ENCODE data around the gene SIRPB2.
A peak's percentile ranks its signal among the peaks of the same experiment; 100 is the strongest.

Gene SIRPB2

GRCh38 chr20:1442304-1442703, 48.9 kb downstream of the SIRPB2 start:
- in situ Hi-C loops (cut with HindIII; ENCODE audit: low pct_unique_long_range_greater_than_20kb, low sequenced_read_pairs): no loop called here
- TF ChIP-seq JUND (IDR thresholded peaks at IDR 0.05; ENCODE audit: low read depth): no peak
- DNase-seq (ENCODE audit: low read depth in 1 of 2, low spot score in 1 of 2): no peak

DNA sequence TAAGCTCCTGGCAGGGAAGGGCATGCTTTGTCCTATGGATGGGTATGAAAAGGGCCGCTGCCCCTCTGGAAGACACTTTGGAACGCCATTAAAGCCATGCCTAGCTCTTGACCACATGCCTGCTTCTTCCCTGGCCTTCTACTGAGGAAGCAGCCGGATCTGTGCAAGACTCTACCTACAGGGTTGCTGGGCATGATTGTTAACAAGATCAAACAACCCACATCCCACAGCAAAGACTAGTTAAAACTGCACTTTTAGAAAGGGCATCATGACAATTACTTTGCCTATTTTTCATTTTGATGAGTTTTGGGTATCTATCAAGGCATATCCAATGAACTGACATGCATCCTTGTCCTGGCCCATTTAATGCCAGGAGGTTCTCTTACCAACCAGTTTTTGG, 50.1 kb downstream of the SIRPB2 start:
- DNase-seq (ENCODE audit: low read depth in 1 of 2, low spot score in 1 of 2): no peak
- in situ Hi-C loops (cut with HindIII; ENCODE audit: low pct_unique_long_range_greater_than_20kb, low sequenced_read_pairs): no loop called here
- TF ChIP-seq JUND (IDR thresholded peaks at IDR 0.05; ENCODE audit: low read depth): no peak

DNA sequence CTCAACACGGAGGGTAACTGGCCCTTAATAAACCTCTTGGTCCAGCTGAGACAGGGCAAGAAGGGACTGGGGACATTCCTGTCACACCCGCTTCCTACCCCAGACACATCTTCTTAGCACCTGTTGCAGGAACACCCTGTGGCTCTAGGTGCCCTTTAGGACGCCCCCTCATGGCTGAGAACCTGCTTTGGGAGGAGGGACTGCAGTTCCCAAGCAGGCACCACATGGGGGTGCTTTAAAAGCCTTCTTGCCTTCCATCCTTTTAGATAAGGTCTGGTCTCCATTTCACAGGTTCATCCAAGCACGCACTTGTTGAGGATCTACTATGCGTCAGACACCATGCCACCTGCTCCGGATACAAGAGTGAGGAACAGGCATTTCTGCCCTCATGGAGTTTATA, 51.2 kb downstream of the SIRPB2 start:
- DNase-seq (ENCODE audit: low read depth in 1 of 2, low spot score in 1 of 2): peak in 1 of 2 experiments; percentile 39
- in situ Hi-C loops (cut with HindIII; ENCODE audit: low pct_unique_long_range_greater_than_20kb, low sequenced_read_pairs): no loop called here
- TF ChIP-seq JUND (IDR thresholded peaks at IDR 0.05; ENCODE audit: low read depth): no peak

DNA sequence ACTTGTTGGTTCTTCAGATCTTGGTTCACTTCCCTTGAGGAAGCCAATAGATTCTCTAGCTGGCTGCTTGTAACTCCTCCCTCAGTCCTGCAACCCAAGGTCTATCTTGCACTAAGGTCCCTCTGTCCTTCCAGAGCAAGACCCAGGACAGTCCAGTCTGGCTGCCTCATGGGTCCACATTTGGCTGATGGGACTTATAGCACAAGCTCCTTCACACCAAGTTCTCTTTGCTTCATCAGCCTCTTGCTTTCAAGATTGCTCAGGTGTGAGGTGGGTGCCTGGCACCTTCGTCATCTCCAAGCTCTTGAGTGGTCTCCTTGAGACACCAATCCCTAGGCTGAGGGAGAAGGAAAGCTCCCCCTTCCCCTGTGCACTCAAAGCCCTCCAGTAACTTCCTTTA, 52.9 kb downstream of the SIRPB2 start:
- in situ Hi-C loops (cut with HindIII; ENCODE audit: low pct_unique_long_range_greater_than_20kb, low sequenced_read_pairs): no loop called here
- no peak for DNase-seq (ENCODE audit: low read depth in 1 of 2, low spot score in 1 of 2)
- TF ChIP-seq JUND (IDR thresholded peaks at IDR 0.05; ENCODE audit: low read depth): no peak

DNA sequence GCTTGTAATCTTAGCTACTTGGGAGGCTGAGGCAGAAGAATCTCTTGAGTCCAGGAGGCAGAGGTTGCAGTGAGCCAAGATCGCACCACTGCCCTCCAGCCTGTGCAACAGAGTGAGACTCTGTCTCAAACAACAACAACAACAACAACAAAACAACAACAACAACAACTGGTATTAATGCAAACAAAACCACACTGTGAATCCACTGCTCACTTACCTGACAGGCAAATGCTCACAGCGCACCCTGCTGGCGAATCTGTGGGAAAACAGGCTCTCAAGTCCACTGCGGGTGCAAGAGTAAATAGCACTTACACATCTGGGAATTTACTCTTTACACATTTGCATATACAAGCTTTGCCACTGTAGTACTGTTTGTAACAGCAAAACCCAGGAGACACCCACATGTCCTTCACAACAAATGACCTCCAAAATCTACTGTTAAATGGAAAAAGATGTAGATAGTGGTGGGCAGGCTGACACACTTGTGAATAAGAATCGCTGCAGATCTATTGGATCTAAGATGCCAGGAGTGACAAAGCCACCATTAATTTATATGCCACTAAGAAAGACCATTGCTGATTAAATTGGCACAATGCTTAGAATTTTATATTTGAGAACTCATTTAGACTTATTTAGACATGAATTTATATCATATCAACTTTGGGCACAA, 53.9 kb downstream of the SIRPB2 start:
- no peak for TF ChIP-seq JUND (IDR thresholded peaks at IDR 0.05; ENCODE audit: low read depth)
- peak; percentile 48 to 84 for DNase-seq (ENCODE audit: low read depth in 1 of 2, low spot score in 1 of 2)
- in situ Hi-C loops (cut with HindIII; ENCODE audit: low pct_unique_long_range_greater_than_20kb, low sequenced_read_pairs): no loop called here

DNA sequence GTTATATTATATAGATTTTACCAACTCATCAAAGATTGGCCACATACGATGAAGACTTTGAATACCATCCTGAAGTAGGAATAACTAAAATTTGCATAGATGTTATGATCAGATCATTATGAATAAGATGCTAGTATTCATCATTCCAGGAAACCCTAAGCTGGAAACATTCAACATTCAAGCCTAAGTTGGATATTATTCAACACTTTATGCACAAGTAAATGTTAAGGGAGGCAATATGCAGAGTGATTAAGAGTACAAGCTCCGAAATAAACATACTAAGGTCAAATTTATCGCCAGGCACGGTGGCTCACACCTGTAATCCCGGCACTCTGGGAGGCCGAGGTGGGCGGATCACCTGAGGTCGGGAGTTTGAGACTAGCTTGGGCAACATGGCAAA, 55.0 kb downstream of the SIRPB2 start:
- TF ChIP-seq JUND (IDR thresholded peaks at IDR 0.05; ENCODE audit: low read depth): no peak
- no peak for DNase-seq (ENCODE audit: low read depth in 1 of 2, low spot score in 1 of 2)
- in situ Hi-C loops (cut with HindIII; ENCODE audit: low pct_unique_long_range_greater_than_20kb, low sequenced_read_pairs): no loop called here

DNA sequence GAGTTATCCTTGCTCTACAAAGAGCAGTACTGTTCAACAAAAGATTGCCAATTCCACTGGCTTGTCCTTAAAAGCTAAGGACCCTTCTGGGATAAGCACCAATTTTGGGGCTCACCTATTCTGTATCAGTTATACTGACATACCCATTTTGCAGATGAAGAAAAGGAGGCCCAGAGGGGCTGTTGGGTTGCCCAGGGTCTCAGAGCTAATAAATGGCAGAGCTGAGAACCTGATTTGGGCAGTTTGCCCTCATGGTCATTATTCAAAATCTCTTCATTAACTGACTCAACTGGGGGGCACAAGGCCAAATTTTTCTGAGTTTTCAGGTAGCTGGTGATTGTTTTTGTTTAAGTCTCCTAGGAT, 55.9 kb downstream of the SIRPB2 start:
- no peak for DNase-seq (ENCODE audit: low read depth in 1 of 2, low spot score in 1 of 2)
- no peak for TF ChIP-seq JUND (IDR thresholded peaks at IDR 0.05; ENCODE audit: low read depth)
- in situ Hi-C loops (cut with HindIII; ENCODE audit: low pct_unique_long_range_greater_than_20kb, low sequenced_read_pairs): no loop called here

- TF ChIP-seq JUND (IDR thresholded peaks at IDR 0.05; ENCODE audit: low read depth): no peak
- in situ Hi-C loops (cut with HindIII; ENCODE audit: low pct_unique_long_range_greater_than_20kb, low sequenced_read_pairs): no loop called here
- peak in 1 of 2 experiments; percentile 64 for DNase-seq (ENCODE audit: low read depth in 1 of 2, low spot score in 1 of 2)
Measured at GRCh38 chr20:1434571-1435336, 56.5 kb downstream of the SIRPB2 start.

DNA sequence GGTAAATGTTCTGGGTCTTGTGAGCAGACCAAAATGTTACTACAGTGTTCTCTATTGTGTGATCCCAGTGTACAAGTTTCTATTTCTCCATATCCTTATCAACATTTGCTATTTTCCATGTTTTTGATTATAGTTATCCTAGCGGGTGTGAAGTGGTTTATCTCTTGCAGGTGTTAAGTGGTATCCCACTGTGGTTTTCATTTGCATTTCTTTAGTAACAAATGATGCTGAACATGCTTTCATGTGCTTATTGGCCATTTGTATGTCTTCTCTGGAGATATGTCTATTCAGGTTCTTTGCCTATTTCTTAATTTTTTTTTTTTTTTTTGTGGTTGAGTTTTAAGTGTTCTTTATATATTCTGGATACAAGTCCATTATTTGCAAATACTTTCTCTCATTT, 60.1 kb downstream of the SIRPB2 start:
- no peak for TF ChIP-seq JUND (IDR thresholded peaks at IDR 0.05; ENCODE audit: low read depth)
- no peak for DNase-seq (ENCODE audit: low read depth in 1 of 2, low spot score in 1 of 2)
- in situ Hi-C loops (cut with HindIII; ENCODE audit: low pct_unique_long_range_greater_than_20kb, low sequenced_read_pairs): no loop called here

- in situ Hi-C loops (cut with HindIII; ENCODE audit: low pct_unique_long_range_greater_than_20kb, low sequenced_read_pairs): no loop called here
- no peak for TF ChIP-seq JUND (IDR thresholded peaks at IDR 0.05; ENCODE audit: low read depth)
- no peak for DNase-seq (ENCODE audit: low read depth in 1 of 2, low spot score in 1 of 2)
Measured at GRCh38 chr20:1430004-1430451, 61.2 kb downstream of the SIRPB2 start.

DNA sequence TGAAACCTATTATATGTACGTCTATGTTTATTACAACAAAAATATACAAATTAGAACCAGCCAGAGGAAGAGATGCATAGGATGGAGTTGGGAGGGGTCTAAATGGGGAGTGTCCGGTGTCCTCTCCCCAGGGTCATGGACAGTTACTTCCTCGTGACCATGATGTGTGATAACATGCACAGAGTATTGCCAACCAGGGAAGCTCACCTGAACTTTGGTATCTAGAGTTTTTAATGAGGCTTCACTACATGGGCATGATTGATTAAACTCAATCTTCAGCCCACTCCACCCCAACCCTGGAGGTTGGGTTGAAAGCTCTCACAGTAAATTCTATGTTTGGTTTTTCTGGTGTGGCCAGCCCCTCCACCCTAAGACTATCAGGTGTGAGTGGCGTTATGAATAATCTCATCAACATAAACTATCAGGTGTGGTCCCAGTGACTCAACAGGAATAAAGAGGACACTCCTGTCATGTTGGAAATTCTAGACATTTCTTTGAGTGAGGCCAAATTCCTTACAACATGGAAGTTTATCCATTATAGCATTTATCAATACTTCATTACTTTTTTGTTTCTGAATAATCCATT, 62.0 kb downstream of the SIRPB2 start:
- in situ Hi-C loops (cut with HindIII; ENCODE audit: low pct_unique_long_range_greater_than_20kb, low sequenced_read_pairs): no loop called here
- DNase-seq (ENCODE audit: low read depth in 1 of 2, low spot score in 1 of 2): no peak
- no peak for TF ChIP-seq JUND (IDR thresholded peaks at IDR 0.05; ENCODE audit: low read depth)

GRCh38 chr20:1427457-1428054, 63.7 kb downstream of the SIRPB2 start:
- no peak for TF ChIP-seq JUND (IDR thresholded peaks at IDR 0.05; ENCODE audit: low read depth)
- DNase-seq (ENCODE audit: low read depth in 1 of 2, low spot score in 1 of 2): peak; percentile 20 to 70
- in situ Hi-C loops (cut with HindIII; ENCODE audit: low pct_unique_long_range_greater_than_20kb, low sequenced_read_pairs): no loop called here

All from T47D (cell line).